WTC11 (cell line): ENCODE data around the gene ASTN2. TPM values are rescaled to one million over a fixed set of nuclear protein-coding genes. Genes with fewer than 3 reads are reported as not detected.

Experiments
- ATAC-seq: fragments of 200-7000 bp; cut with Tn5 transposase; 2 replicates; pipeline ENCODE4 v1.10.0; 2021; ENCODE audit warnings: mild to moderate bottlenecking, moderate library complexity
- CTCF ChIA-PET: fragments of 300-600 bp; sonication (Branson Sonifier 250); formaldehyde crosslinking; loops from one replicate; lab custom pipeline; 2021; ENCODE audit warnings: antibody characterized with exemption; lab: Charles Lee
- POLR2A ChIA-PET: fragments of 350-600 bp; sonication (Branson Sonifier 250); formaldehyde crosslinking; loops from one replicate; lab custom pipeline; 2021; ENCODE audit warnings: antibody characterized with exemption; lab: Charles Lee
- DNase-seq: peaks from one replicate; pipeline ENCODE4 v3.0.0; 2021; ENCODE audit warnings: low spot score
- H3K27ac Mint-ChIP-seq: 2 replicates; pipeline ENCODE4 v1.8.0; 2021; ENCODE audit warnings: mixed read lengths
- H3K27me3 Mint-ChIP-seq: 2 replicates; pipeline ENCODE4 v1.8.0; 2021; ENCODE audit warnings: low read depth, mild to moderate bottlenecking, moderate library complexity, mixed read lengths
- H3K36me3 Mint-ChIP-seq: 2 replicates; pipeline ENCODE4 v1.8.0; 2021; ENCODE audit warnings: mixed read lengths
- H3K4me1 Mint-ChIP-seq: 2 replicates; pipeline ENCODE4 v1.8.0; 2022; ENCODE audit warnings: mixed read lengths
- H3K4me3 Mint-ChIP-seq: 2 replicates; pipeline ENCODE4 v1.8.0; 2021; ENCODE audit warnings: mild to moderate bottlenecking, moderate library complexity, mixed read lengths
- H3K9me3 Mint-ChIP-seq: 2 replicates; pipeline ENCODE4 v1.8.0; 2021; ENCODE audit warnings: mixed read lengths
- CBFB ChIP-seq: sonication (generic); formaldehyde crosslinking; IDR thresholded peaks from 2 replicates; pipeline ENCODE4 v1.8.1; 2022; ENCODE audit warnings: mild to moderate bottlenecking, low read depth, missing genetic modification reagents
- CREM ChIP-seq: sonication (generic); formaldehyde crosslinking; IDR thresholded peaks from 2 replicates; pipeline ENCODE4 v1.8.1; 2022; ENCODE audit warnings: mild to moderate bottlenecking, missing genetic modification reagents, moderate library complexity
- ESRRA ChIP-seq: sonication (generic); formaldehyde crosslinking; IDR thresholded peaks from 2 replicates; pipeline ENCODE4 v1.8.1; 2022; ENCODE audit warnings: mild to moderate bottlenecking, missing genetic modification reagents, borderline replicate concordance
- ETV6 ChIP-seq: sonication (generic); formaldehyde crosslinking; IDR thresholded peaks from 2 replicates; pipeline ENCODE4 v1.8.1; 2022; ENCODE audit warnings: mild to moderate bottlenecking, missing genetic modification reagents
- FOXK1 ChIP-seq: sonication (generic); formaldehyde crosslinking; IDR thresholded peaks from 2 replicates; pipeline ENCODE4 v1.8.0; 2022; ENCODE audit warnings: mild to moderate bottlenecking, moderate library complexity, missing genetic modification reagents
- GABPB1 ChIP-seq: sonication (generic); formaldehyde crosslinking; IDR thresholded peaks from 2 replicates; pipeline ENCODE4 v1.8.1; 2023; ENCODE audit warnings: mild to moderate bottlenecking, missing genetic modification reagents
- SP1 ChIP-seq: sonication (generic); formaldehyde crosslinking; conservative IDR thresholded peaks from 2 replicates; pipeline ENCODE4 v1.8.1; 2022; ENCODE audit warnings: missing genetic modification reagents
- total RNA-seq: library from RNA; stranded (reverse); gene quantifications from 3 replicates; pipeline ENCODE4 v1.2.3, GENCODE V29; 2021
- TF ChIP-seq, protein P1 (sequence below): sonication (generic); formaldehyde crosslinking; IDR thresholded peaks from 2 replicates; pipeline ENCODE4 v1.8.0; 2022; ENCODE audit warnings: mild to moderate bottlenecking, missing genetic modification reagents
- TF ChIP-seq, protein P2 (sequence below): sonication (generic); formaldehyde crosslinking; IDR thresholded peaks from 2 replicates; pipeline ENCODE4 v1.8.1; 2022; ENCODE audit warnings: low read depth, missing genetic modification reagents, borderline replicate concordance
- TF ChIP-seq, protein P3 (sequence below): sonication (generic); formaldehyde crosslinking; IDR thresholded peaks from 2 replicates; pipeline ENCODE4 v1.8.1; 2022; ENCODE audit warnings: mild to moderate bottlenecking, missing genetic modification reagents, moderate library complexity, borderline replicate concordance
- TF ChIP-seq, protein P4 (sequence below): fragments of 200-600 bp; IDR thresholded peaks from 2 replicates; pipeline ENCODE4 v1.8.0; 2022; ENCODE audit warnings: antibody characterized with exemption
- TF ChIP-seq, protein P5 (sequence below): sonication (generic); formaldehyde crosslinking; IDR thresholded peaks from 2 replicates; pipeline ENCODE4 v1.8.1; 2023; ENCODE audit warnings: mild to moderate bottlenecking, missing genetic modification reagents, moderate library complexity
- TF ChIP-seq, protein P6 (sequence below): sonication (generic); formaldehyde crosslinking; IDR thresholded peaks from 2 replicates; pipeline ENCODE4 v1.8.0; 2022; ENCODE audit warnings: missing genetic modification reagents
- TF ChIP-seq, protein P7 (sequence below): sonication (generic); formaldehyde crosslinking; conservative IDR thresholded peaks from 2 replicates; pipeline ENCODE4 v1.8.1; 2022; ENCODE audit warnings: mild to moderate bottlenecking, missing genetic modification reagents
- TF ChIP-seq, protein P8 (sequence below): fragments of 250-450 bp; sonication (Bioruptor Pico); IDR thresholded peaks from 2 replicates; pipeline ENCODE4 v1.9.0; 2021; ENCODE audit warnings: mild to moderate bottlenecking, borderline replicate concordance

Gene ASTN2
- total RNA-seq, 1 experiment from 2014 or later: 16.2 TPM

DNA sequence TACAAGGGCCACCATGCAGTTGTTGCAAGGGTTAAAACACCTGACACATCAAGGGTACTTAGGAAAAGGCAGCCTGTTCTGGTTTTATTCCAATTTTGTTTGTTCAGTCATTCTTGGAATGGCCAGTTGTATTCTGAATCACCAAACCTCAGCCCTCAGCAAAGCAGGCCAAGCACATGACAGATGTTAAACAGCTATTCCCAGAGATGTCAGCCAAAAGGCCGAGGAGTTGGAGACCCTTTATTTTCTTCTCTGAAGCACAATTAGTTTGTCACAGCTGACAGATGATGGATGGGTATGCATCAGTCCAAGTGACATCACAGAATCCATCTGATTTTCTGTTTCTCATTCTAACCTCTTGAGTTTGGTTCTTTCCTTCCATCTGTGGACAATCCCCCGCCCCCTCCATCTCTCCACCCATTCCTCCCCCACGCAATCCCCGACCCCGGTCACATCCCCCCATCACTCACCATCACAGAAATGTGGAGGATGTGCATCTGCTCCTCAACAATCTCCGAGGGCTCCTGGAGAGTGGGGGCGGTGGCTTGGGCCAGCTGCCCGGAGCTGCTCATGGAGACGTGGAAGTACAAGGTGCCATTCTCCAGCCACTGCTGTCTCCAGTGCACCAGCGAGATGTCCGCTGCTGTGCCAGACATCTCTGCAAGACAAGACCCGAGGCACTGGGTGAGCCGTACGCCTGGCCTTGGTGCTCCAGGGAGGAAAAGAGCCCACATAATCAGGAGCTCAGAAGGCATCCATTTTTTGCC lies 123.8 kb downstream of the ASTN2 start:
- H3K36me3 Mint-ChIP-seq: no peaks in the 10 kb centered on the region; the same call in 1 of the 2 replicates
- H3K27ac Mint-ChIP-seq: no peak overlapping the region
- peaks cover 22% of the 10 kb centered on the region for H3K4me1 Mint-ChIP-seq
- DNase-seq (no peak), ATAC-seq (no peak)
- ChIA-PET CTCF (no interaction called here), POLR2A (interaction anchor here (0.6 kb wide), 1 partner anchor 604 kb away, joined by 3 read pairs; the partner anchor contains the start of gene TRIM32)
- no peak overlapping the region for H3K4me3 Mint-ChIP-seq
- no peaks in the 10 kb centered on the region for H3K9me3 Mint-ChIP-seq
- H3K27me3 Mint-ChIP-seq: no peaks in the 10 kb centered on the region
- no peak for TF ChIP-seq CREM (CRISPR knock-in tag)
- TF ChIP-seq, protein P1, sequence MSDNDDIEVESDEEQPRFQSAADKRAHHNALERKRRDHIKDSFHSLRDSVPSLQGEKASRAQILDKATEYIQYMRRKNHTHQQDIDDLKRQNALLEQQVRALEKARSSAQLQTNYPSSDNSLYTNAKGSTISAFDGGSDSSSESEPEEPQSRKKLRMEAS (CRISPR knock-in tag): no peak
- TF ChIP-seq, protein P2, sequence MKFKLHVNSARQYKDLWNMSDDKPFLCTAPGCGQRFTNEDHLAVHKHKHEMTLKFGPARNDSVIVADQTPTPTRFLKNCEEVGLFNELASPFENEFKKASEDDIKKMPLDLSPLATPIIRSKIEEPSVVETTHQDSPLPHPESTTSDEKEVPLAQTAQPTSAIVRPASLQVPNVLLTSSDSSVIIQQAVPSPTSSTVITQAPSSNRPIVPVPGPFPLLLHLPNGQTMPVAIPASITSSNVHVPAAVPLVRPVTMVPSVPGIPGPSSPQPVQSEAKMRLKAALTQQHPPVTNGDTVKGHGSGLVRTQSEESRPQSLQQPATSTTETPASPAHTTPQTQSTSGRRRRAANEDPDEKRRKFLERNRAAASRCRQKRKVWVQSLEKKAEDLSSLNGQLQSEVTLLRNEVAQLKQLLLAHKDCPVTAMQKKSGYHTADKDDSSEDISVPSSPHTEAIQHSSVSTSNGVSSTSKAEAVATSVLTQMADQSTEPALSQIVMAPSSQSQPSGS (CRISPR knock-in tag): no peak
- TF ChIP-seq ESRRA (CRISPR knock-in tag): no peak
- no peak for TF ChIP-seq GABPB1 (CRISPR knock-in tag)
- TF ChIP-seq, protein P3, sequence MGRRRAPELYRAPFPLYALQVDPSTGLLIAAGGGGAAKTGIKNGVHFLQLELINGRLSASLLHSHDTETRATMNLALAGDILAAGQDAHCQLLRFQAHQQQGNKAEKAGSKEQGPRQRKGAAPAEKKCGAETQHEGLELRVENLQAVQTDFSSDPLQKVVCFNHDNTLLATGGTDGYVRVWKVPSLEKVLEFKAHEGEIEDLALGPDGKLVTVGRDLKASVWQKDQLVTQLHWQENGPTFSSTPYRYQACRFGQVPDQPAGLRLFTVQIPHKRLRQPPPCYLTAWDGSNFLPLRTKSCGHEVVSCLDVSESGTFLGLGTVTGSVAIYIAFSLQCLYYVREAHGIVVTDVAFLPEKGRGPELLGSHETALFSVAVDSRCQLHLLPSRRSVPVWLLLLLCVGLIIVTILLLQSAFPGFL: no peak
- TF ChIP-seq, protein P4, sequence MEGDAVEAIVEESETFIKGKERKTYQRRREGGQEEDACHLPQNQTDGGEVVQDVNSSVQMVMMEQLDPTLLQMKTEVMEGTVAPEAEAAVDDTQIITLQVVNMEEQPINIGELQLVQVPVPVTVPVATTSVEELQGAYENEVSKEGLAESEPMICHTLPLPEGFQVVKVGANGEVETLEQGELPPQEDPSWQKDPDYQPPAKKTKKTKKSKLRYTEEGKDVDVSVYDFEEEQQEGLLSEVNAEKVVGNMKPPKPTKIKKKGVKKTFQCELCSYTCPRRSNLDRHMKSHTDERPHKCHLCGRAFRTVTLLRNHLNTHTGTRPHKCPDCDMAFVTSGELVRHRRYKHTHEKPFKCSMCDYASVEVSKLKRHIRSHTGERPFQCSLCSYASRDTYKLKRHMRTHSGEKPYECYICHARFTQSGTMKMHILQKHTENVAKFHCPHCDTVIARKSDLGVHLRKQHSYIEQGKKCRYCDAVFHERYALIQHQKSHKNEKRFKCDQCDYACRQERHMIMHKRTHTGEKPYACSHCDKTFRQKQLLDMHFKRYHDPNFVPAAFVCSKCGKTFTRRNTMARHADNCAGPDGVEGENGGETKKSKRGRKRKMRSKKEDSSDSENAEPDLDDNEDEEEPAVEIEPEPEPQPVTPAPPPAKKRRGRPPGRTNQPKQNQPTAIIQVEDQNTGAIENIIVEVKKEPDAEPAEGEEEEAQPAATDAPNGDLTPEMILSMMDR: no peak
- no peak for TF ChIP-seq ETV6 (CRISPR knock-in tag)
- TF ChIP-seq, all 79 proteins: peak for 0

DNA sequence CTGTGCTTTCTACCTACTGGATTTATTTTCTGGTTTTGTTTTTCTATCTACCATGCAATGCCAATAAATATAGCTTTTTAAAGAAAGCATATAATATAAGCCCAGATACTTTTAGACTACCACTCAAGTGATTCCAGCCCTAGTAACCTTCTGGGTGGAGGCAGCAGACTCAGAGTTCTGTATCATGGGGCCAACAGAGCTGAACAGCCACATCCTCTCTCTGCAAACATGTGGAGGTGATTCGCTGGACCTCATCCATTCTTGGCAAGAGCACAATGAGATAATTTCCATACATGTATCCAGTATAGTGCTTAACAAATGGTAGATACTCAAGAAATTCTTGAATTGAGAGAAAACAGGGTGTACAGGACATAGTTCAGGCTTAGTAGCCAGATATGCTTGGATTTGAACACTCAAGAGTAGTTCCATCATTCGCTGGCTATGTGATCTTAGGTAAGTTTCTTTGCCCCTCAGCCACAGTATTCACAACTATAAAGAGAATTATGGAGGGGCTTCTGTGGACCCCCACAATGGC lies 124.5 kb downstream of the ASTN2 start:
- no peaks in the 10 kb centered on the region; the same call in 1 of the 2 replicates for H3K36me3 Mint-ChIP-seq
- peaks cover 27% of the 10 kb centered on the region for H3K4me1 Mint-ChIP-seq
- no peak overlapping the region for H3K27ac Mint-ChIP-seq
- H3K27me3 Mint-ChIP-seq: no peaks in the 10 kb centered on the region
- no peak overlapping the region for H3K4me3 Mint-ChIP-seq
- DNase-seq (no peak), ATAC-seq (no peak)
- POLR2A ChIA-PET: no interaction called here
- H3K9me3 Mint-ChIP-seq: no peaks in the 10 kb centered on the region
- CTCF ChIA-PET: no interaction called here
- TF ChIP-seq, protein P5, sequence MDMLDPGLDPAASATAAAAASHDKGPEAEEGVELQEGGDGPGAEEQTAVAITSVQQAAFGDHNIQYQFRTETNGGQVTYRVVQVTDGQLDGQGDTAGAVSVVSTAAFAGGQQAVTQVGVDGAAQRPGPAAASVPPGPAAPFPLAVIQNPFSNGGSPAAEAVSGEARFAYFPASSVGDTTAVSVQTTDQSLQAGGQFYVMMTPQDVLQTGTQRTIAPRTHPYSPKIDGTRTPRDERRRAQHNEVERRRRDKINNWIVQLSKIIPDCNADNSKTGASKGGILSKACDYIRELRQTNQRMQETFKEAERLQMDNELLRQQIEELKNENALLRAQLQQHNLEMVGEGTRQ (CRISPR knock-in tag): no peak
- TF ChIP-seq, protein P6, sequence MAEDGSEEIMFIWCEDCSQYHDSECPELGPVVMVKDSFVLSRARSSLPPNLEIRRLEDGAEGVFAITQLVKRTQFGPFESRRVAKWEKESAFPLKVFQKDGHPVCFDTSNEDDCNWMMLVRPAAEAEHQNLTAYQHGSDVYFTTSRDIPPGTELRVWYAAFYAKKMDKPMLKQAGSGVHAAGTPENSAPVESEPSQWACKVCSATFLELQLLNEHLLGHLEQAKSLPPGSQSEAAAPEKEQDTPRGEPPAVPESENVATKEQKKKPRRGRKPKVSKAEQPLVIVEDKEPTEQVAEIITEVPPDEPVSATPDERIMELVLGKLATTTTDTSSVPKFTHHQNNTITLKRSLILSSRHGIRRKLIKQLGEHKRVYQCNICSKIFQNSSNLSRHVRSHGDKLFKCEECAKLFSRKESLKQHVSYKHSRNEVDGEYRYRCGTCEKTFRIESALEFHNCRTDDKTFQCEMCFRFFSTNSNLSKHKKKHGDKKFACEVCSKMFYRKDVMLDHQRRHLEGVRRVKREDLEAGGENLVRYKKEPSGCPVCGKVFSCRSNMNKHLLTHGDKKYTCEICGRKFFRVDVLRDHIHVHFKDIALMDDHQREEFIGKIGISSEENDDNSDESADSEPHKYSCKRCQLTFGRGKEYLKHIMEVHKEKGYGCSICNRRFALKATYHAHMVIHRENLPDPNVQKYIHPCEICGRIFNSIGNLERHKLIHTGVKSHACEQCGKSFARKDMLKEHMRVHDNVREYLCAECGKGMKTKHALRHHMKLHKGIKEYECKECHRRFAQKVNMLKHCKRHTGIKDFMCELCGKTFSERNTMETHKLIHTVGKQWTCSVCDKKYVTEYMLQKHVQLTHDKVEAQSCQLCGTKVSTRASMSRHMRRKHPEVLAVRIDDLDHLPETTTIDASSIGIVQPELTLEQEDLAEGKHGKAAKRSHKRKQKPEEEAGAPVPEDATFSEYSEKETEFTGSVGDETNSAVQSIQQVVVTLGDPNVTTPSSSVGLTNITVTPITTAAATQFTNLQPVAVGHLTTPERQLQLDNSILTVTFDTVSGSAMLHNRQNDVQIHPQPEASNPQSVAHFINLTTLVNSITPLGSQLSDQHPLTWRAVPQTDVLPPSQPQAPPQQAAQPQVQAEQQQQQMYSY (CRISPR knock-in tag): no peak
- TF ChIP-seq FOXK1 (no peak), CBFB (no peak), SP1 (CRISPR knock-in tag) (no peak), GABPB1 (CRISPR knock-in tag) (no peak), ESRRA (CRISPR knock-in tag) (no peak)
- TF ChIP-seq, protein P7, sequence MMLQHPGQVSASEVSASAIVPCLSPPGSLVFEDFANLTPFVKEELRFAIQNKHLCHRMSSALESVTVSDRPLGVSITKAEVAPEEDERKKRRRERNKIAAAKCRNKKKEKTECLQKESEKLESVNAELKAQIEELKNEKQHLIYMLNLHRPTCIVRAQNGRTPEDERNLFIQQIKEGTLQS (CRISPR knock-in tag): no peak
- TF ChIP-seq, protein P8, sequence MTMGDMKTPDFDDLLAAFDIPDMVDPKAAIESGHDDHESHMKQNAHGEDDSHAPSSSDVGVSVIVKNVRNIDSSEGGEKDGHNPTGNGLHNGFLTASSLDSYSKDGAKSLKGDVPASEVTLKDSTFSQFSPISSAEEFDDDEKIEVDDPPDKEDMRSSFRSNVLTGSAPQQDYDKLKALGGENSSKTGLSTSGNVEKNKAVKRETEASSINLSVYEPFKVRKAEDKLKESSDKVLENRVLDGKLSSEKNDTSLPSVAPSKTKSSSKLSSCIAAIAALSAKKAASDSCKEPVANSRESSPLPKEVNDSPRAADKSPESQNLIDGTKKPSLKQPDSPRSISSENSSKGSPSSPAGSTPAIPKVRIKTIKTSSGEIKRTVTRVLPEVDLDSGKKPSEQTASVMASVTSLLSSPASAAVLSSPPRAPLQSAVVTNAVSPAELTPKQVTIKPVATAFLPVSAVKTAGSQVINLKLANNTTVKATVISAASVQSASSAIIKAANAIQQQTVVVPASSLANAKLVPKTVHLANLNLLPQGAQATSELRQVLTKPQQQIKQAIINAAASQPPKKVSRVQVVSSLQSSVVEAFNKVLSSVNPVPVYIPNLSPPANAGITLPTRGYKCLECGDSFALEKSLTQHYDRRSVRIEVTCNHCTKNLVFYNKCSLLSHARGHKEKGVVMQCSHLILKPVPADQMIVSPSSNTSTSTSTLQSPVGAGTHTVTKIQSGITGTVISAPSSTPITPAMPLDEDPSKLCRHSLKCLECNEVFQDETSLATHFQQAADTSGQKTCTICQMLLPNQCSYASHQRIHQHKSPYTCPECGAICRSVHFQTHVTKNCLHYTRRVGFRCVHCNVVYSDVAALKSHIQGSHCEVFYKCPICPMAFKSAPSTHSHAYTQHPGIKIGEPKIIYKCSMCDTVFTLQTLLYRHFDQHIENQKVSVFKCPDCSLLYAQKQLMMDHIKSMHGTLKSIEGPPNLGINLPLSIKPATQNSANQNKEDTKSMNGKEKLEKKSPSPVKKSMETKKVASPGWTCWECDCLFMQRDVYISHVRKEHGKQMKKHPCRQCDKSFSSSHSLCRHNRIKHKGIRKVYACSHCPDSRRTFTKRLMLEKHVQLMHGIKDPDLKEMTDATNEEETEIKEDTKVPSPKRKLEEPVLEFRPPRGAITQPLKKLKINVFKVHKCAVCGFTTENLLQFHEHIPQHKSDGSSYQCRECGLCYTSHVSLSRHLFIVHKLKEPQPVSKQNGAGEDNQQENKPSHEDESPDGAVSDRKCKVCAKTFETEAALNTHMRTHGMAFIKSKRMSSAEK (CRISPR knock-in tag): no peak
